Endometrial microvascular endothelial cells (primary cell): ENCODE measurements around the gene CARD16. TPM values are rescaled to one million over a fixed set of nuclear protein-coding genes. Genes with fewer than 3 reads are reported as not detected.
"Not testable (repeated sequence)": the region's sequence is repeated elsewhere in the genome, so short reads cannot be mapped to it uniquely, and the experiment has no call there.

Experiments
- in situ Hi-C: cut with HindIII; loops from 2 replicates; pipeline ENCODE4 v1.10.0; 2017; ENCODE audit warnings: low sequenced_read_pairs, low pct_unique_long_range_greater_than_20kb; ENCODE audit errors: inconsistent ontology term
- total RNA-seq: library from RNA; depleted of rRNA; stranded (reverse); fragments of >200 nt; gene quantifications from one replicate; pipeline ENCODE4 v1.2.3, GENCODE V29; 2015; ENCODE audit errors: inconsistent ontology term

CARD16 gene
- total RNA-seq, 1 donor from 2014 or later, result 184 TPM

DNA sequence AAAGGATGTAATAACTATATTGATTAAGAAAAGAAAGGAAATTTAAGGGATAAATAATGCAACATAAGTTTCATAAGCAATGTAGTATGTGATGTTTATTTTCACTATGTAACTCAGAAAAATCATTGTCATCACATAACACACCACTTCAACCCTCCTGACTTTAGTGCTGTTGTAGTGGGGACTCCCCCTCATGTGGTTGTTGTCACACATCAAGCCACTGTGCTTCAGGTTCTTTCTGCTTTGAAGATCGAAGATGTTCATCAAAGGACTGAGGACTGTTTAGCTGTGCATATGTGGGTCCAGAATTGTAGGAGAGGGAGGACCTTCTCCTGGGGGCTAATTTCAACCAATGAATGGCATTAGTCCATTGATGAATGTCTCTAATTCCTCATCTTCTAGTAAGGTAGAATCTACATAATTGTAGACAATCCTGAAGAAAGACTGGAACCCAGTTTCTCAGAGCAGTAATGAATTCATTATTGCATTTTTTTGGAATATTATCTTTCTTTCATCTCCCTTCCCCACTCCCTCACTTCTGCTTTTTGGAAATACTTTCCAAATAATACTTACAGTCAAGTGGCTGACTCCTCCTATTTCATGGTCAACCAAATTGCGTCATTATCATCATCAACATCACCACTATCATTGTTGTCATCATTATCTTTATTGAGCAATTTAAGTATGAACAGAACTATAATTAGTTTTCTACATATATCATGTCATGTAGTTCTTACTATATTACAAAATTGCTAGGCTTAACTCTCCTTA, 9.8 kb upstream of the CARD16 start:
- in situ Hi-C loops, result no loop called here

DNA sequence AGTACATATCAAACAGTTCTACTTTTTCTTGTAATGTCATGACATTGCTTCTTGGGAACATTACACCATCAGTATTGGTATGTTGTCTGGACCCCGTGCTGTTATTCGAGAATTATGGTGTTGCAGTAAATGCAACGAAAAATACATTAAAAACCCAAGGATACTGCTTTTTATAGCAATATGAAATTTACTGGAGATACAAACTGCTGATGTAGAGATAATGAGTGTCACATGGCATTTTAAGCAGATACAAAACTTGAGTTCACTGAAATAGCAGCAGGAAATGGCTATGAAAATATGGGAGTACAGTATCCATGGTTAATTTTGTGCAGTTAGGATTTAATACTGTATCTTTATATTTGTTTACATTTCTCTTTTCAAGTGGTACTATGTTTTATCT, 7.4 kb upstream of the CARD16 start:
- in situ Hi-C loops, result no loop called here

DNA sequence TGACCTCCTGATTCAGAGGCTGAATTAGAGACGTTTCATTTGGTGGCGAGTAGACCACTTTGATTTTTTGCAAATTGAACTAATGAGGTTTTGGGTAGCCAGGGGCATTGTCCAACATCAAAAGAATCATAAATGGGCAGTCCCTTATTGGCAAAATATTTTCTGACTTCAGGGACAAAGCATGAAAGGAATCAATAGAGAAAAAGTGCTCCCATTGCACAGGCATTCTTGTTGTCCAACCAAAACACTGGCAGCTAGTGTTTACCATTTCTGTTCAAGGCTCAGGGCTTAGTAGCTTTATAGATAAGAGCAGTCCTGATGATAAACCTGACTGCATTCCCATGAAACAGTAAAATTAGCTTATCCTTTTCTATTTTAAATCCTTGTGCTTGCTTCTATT, 6.4 kb upstream of the CARD16 start:
- in situ Hi-C loops, result no loop called here

DNA sequence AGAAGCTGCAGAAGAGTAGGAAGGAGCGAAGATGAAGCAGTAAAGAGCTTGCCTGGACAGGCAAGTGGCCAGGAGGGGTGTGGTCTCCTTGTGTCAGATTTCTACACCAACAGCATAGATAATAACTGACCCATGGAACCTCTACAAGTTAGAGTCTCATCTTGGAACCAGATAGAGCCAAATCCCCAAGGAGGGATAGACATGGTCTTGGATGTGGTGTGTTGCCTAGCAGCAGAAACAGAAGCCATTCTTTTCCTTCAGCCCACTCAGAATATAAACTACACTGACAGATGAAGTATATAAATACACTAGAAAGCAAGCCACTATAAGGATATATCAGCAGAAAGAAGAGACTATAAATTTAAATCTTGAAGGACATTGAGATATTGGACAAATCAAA, 4.3 kb upstream of the CARD16 start:
- in situ Hi-C loops, result no loop called here

DNA sequence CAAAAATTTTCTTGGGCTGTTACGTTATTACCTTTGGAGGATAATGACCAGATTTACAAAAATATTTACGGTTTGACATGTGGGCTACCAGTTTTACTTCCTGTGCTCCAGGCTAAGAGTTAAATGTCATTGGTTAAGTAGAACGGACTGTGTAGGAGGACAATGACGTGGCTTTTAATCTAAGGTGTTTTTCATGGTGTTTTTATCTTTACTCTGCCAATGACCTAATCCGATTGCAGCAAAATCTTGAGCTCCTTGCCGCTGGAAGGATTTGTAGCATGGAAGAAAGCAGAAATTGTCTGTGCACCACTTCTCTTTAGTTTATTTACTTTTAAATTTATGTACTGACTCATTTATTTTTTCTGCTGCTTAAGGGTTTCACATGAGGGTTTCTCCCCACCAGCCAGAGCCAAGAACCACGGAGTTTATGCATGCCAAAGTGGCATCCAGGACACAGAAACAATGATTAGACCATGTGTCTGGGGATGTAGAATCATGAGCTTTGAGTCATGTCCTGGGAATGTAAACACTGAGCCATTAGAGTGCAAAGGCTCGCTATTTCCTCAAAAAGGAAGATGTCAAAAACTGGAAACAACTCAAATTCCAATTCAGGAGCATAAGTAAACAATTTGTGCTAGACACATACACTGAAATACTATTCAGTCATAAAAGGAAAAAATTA, 1.9 kb upstream of the CARD16 start:
- in situ Hi-C loops, result no loop called here

DNA sequence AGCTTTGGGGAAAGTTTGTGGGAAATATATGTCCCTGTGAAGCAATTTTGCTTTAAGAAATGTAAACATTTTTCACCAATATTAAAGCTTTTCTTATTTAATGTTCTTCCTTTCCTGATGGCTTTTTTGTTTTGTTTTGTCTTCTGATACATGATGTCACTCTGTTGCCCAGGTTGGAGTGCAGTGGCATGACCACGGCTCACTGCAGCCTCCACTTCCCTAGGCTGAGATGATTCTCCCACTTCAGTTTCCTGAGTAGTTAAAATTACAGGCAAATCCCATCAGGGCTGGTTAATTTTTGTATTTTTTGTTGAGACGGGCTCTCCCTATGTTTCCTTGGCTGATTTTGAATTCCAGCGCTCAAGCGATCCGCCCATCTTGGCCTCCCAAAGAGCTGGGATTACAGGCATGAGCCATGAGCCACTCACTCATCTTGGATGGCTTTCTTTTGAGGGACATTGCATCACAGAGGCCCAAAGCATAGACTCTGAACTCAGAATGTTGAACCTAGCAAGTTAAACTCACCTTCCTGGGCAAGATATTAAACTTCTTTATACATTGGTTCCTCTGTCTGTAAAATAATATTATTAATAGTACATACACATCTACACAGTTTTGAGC, 651 bp upstream of the CARD16 start:
- in situ Hi-C loops, result no loop called here

DNA sequence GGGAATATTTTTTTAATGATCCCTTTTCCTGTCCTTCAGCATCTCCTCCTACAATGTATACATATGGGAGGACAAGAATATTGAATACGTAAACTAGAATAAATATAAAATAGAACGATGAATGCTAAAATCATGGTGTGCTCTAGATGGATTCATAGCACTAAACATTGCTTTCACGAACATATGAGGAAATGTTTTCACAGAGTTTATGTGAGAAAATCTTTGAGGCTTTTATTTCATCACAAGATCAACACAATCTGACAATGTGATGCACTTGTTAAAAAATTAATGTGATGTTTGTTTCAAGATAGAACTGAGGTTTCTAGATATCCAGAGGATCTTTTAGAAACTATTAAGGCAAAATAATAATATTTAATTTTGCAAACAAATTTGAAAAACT, 3.0 kb downstream of the CARD16 start:
- in situ Hi-C loops, result no loop called here

DNA sequence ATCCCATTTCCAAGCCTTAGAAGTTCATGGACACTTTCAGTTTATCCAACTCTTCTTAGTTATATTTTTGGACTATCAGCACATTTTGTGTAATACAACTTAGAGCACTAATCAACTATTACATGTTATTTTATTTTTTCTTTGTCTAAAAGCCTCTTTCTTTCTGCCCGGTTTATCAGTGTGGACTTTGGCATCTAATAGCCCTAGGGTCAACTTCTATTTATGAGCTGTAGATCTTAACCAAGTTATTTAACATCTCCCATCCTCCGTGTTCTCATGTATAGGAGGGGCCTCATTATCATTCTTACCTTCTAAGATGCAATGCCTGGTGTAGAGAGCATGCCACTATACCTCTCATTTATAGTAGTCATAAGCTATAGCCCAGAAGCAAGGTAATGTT, 4.4 kb downstream of the CARD16 start:
- in situ Hi-C loops, result no loop called here

DNA sequence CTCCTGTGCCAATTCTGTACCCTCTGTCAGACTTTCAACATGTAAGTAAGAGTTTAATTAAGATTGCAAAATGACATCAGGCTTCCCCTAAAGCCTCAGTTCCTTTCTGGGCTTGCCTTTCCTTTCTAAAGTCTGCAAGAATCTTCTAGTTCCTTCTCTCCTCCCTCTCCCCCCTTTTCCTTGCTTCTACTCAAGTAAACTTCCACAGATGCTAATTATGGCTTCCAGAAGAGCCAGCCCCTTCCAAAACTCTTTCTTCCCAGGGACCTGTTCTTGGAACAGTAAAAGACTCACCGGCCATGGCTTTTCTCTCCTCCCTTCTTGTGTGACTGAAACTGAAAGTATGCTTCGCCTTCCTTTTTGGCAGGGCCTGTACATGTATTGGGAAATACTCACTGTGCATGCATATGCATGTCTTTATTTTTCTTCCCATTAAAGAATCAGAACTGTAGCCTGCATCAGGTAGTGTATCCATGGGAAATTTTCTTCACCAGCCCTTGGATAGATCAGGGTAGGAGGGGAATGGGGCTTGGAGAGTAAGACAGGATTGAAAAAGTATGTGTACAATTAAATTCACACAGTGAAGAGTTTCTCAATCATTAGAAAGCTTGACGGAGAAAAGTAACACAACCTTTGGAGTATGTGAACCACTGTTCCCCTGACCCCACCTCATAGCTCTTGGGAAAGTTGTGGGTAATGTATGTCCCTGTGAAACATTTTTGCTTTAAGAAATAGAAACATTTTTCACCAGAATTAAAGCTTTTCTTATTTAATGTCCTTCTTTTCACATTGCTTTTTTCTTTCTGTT, 10.1 kb downstream of the CARD16 start, which contains the start of gene CASP1:
Gene CASP1, minus strand, starts transcription at position 332 of the 808 bp plus-strand sequence. Its CDS starts 31 bp downstream, at position 301.
- in situ Hi-C loops, result no loop called here

DNA sequence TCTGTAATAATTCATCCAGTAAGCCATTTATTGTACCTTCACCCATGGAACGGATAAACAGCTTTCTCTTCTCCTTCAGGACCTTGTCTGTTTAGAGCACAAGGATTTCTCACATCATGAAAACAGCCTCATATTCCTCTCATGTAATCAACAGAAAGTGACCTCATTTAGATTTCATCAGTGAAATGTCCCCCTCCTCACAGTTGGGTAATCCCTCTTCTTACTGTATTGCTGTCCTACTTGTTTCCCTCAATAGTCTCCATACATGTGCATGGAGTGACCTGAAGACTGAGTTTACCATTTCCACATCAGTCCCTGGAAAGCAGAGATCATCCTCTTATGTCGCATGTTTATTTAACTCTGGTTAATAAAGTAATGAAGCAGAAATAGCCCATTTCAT, 10.7 kb downstream of the CARD16 start:
- in situ Hi-C loops, result not testable (repeated sequence)

DNA sequence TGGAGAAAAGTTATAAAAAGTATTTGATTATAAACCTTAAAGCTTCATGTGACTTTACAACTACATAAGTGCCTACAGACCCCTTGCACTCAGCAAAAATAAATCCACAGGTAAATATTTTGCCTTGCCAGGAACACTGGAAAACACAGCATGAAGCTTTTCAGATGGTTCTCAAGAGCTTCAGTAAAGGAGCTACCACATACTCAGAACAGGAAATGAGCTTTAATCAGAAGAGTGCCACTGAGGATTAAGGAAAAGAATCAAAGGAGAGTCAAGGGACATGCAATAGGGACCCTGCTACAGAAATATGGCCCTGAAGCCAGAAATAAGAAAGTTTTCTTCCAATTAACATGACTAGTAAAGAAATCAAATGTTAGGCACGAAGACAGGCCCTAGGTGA, 11.4 kb downstream of the CARD16 start:
- in situ Hi-C loops, result no loop called here

DNA sequence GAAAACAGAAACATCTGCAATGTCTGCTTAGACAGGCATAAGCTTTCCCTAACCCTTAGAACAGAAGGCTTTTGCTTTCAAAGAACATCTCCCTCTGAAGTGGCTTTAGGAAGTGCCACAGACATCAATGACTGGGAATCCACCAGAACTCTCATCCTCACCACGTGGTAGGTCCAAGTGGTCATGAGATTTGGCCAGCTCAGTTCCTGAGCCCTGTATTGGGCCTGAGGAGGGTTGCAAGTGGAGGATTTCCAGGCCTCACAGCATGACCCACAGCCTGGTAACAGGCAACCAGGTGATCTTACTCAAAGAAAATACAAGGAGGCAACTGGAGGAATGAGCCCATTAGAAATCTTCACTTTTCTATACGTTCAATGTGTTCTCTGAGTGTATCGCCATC, 11.8 kb downstream of the CARD16 start:
- in situ Hi-C loops, result no loop called here

DNA sequence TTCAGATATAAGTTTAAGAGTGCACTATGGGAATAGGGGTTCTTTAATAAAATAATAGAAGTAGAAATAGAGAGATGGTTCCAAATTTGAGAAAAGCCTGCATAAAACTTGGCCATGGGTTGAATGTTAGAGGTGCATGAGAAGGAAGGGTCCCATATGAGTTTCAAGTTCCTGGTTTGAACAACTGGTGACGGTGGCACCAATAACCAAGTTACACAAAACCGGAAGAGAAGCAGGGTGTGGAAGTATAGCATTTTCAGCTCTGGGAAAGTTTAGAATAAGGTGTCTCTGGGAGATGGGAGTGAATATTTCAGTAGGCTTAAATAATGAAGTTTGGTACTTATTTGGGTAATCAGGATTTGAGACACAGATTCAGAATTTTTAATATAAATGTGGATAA, 12.6 kb downstream of the CARD16 start:
- in situ Hi-C loops, result no loop called here

DNA sequence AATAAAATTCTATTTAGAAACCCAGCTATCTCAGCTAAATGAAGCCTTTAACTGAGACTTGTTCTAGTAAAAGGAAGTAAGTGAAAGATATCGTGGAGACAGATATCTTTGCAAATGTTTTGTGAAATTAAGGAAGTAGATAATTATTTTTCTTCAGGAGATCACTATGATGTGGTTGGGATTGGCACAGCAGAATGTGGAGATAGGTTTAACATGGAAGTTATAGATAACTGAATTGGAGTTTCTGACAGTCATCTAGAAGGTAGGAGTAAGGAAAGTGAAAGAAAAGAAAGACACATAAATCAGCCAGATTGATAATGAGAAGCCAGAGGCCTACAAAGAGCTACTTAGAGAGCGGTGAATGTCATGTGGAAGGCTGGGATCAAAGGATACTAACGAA, 17.5 kb downstream of the CARD16 start:
- in situ Hi-C loops, result no loop called here

DNA sequence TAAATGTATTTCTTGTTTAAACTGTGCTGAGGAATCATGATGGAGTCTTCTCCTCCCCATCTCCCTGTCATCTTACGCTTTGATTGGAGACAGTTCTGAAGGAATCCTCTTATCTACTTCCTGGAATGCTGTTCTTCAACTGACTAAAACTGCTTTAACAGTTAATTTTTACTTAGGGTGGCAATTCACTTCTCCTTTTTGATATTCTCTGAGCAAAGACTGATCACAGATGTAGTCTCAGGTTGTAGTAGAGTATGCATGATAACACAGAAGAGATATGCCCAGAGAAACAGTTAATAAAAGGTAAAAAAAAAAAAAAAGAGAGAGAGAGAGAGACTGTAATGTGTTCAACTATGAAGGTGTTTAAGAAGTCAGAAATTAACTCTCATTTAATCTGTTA, 20.7 kb downstream of the CARD16 start:
- in situ Hi-C loops, result no loop called here

DNA sequence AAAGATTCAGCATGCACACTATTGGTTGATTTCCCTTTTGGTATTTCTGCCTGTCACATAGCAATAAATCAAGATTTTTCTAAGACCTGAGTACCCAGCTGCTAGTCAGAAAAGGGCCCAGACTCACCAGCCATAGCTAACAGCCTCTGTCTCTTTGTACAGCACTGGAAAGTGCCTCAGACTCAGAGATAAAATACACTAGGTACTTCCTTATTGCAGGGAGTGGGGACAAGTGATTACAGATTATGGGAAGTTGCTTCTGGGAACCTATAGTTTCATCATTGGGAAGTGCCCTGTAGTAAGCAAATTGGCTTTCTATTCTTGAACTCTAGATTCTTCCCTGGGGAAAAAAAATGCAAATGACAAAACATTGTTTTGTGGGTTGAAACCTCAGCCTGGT, 22.1 kb downstream of the CARD16 start, which contains the start of gene CASP5:
Gene CASP5, minus strand, starts transcription at position 166 of the 400 bp plus-strand sequence. Its CDS starts 32 bp downstream, at position 134.
- in situ Hi-C loops, result no loop called here

DNA sequence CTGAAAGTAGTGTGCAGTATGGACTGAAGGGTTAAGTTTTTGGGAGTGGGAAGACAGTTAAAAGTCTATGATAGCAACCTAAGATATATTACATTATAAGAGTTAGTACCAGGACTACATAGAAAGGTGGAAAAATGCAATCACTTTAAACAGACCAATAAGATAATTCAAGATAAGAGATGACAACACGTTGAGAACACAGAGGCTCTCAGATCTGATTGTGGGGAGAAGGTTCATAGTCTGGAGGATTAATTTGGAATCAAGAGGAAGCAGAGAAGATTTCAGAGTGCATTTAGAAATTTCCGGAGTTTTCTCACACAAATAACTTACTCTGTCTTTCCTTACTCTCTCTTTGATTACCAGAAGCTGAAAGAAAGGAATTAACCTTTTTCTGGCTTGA, 22.6 kb downstream of the CARD16 start:
- in situ Hi-C loops, result no loop called here

DNA sequence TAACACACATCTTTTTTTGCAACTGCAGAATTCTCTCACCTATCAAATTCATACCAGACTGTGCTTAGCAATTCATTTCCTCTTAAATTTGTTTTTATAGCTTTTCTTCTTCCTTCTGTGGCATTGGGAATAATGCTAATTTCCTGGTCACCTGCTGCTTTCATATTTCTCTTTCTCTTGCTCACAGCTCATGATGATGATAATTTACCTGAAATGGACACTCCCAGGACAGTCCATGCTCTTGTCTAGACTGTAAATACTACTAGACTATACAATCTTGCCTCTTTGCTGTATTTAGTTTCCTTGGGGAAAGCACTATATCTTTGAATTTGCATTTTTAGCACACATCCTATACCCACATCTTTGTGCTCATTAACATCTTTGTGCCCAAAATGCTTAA, 37.7 kb downstream of the CARD16 start:
- in situ Hi-C loops, result no loop called here

DNA sequence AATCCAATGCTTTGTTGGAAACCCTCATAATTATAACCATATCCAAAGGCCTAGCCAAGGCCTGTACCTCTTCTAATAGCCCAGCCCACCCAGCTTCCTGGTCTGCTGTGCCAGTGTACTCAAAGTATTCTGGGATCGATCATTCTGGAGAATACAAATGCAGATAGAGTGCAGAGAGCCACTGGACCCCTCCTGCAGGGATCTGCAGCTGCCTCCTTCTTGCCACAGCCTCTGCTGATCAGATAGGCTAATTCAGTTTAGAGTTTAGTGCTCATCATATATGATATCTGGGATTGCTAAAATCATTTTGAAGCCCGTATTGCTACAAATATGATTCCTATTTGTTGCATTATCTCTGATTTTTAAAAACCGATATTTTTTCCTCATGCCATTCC, 39.7 kb downstream of the CARD16 start:
- in situ Hi-C loops, result no loop called here
